H9 (cell line): ENCODE results near the gene ZNF750. TPM values are rescaled to one million over a fixed set of nuclear protein-coding genes. Genes with fewer than 3 reads are reported as not detected.

Experiments
- DNase-seq: peaks from one replicate; pipeline ENCODE4 v3.0.0-alpha.2; 2017
- H2AFZ ChIP-seq: one replicate; pipeline ENCODE4 v1.6.1; 2013; ENCODE audit warnings: mild to moderate bottlenecking, low read length, control low read depth, moderate library complexity
- H2AK5ac ChIP-seq: 2 replicates; pipeline ENCODE4 v1.6.1; 2013; ENCODE audit warnings: low read length, control low read depth, mixed read lengths; ENCODE audit not compliant: insufficient read length
- H2BK120ac ChIP-seq: one replicate; pipeline ENCODE4 v1.6.1; 2013; ENCODE audit warnings: low read depth, mild to moderate bottlenecking, low read length, control low read depth, inconsistent platforms; ENCODE audit not compliant: poor library complexity, severe bottlenecking
- H2BK12ac ChIP-seq: 2 replicates; pipeline ENCODE4 v1.6.1; 2013; ENCODE audit warnings: low read length, control low read depth, mixed read lengths, low read depth; ENCODE audit not compliant: insufficient read length
- H2BK15ac ChIP-seq: 2 replicates; pipeline ENCODE4 v1.6.1; 2013; ENCODE audit warnings: low read depth, low read length, control low read depth
- H2BK20ac ChIP-seq: one replicate; pipeline ENCODE4 v1.6.1; 2013; ENCODE audit warnings: low read depth, mild to moderate bottlenecking, low read length, control low read depth, inconsistent platforms; ENCODE audit not compliant: poor library complexity, severe bottlenecking
- H2BK5ac ChIP-seq: 2 replicates; pipeline ENCODE4 v1.6.1; 2013; ENCODE audit warnings: low read length, control low read depth, mixed read lengths; ENCODE audit not compliant: insufficient read length
- H3K14ac ChIP-seq: 2 replicates; pipeline ENCODE4 v1.6.1; 2013; ENCODE audit warnings: low read length, control low read depth; ENCODE audit not compliant: insufficient read depth
- H3K18ac ChIP-seq: 2 replicates; pipeline ENCODE4 v1.6.1; 2013; ENCODE audit warnings: low read depth, mild to moderate bottlenecking, mixed read lengths, low read length, control low read depth; ENCODE audit not compliant: insufficient read length
- H3K23ac ChIP-seq: 2 replicates; pipeline ENCODE4 v1.6.1; 2013; ENCODE audit warnings: low read length, control low read depth, mixed read lengths, low read depth; ENCODE audit not compliant: insufficient read length
- H3K23me2 ChIP-seq: 2 replicates; pipeline ENCODE4 v1.6.1; 2013; ENCODE audit warnings: low read depth, mild to moderate bottlenecking, mixed read lengths, low read length, control low read depth; ENCODE audit not compliant: insufficient read length, poor library complexity, severe bottlenecking
- H3K27ac ChIP-seq: 2 replicates; pipeline ENCODE4 v1.5.1; 2013; ENCODE audit warnings: low read length, control low read depth, mixed read lengths, low read depth; ENCODE audit not compliant: insufficient read length
- H3K27me3 ChIP-seq: 2 replicates; pipeline ENCODE4 v1.6.1; 2013; ENCODE audit warnings: low read length, control low read depth, inconsistent platforms; ENCODE audit not compliant: insufficient read depth
- H3K4ac ChIP-seq: 2 replicates; pipeline ENCODE4 v1.6.1; 2013; ENCODE audit warnings: low read depth, mild to moderate bottlenecking, control low read depth, inconsistent platforms, low read length, moderate library complexity
- H3K4me1 ChIP-seq: 2 replicates; pipeline ENCODE4 v1.6.1; 2013; ENCODE audit warnings: low read length, control low read depth, inconsistent platforms; ENCODE audit not compliant: insufficient read depth
- H3K4me2 ChIP-seq: 2 replicates; pipeline ENCODE4 v1.6.1; 2013; ENCODE audit warnings: low read length, control low read depth, mixed read lengths; ENCODE audit not compliant: insufficient read length, insufficient read depth
- H3K56ac ChIP-seq: 2 replicates; pipeline ENCODE4 v1.6.1; 2013; ENCODE audit warnings: low read depth, mild to moderate bottlenecking, mixed read lengths, low read length, control low read depth; ENCODE audit not compliant: insufficient read length
- H3K79me1 ChIP-seq: 2 replicates; pipeline ENCODE4 v1.6.1; 2013; ENCODE audit warnings: low read depth, mild to moderate bottlenecking, moderate library complexity, low read length, control low read depth, inconsistent platforms; ENCODE audit not compliant: insufficient read depth, poor library complexity, severe bottlenecking
- H3K79me2 ChIP-seq: 2 replicates; pipeline ENCODE4 v1.6.1; 2013; ENCODE audit warnings: low read length, control low read depth, inconsistent platforms; ENCODE audit not compliant: insufficient read depth
- H3K9ac ChIP-seq: 2 replicates; pipeline ENCODE4 v1.6.1; 2013; ENCODE audit warnings: low read length, control low read depth, mixed read lengths; ENCODE audit not compliant: insufficient read length; ENCODE audit errors: extremely low read depth
- H3K9me3 ChIP-seq: one replicate; pipeline ENCODE4 v1.6.1; 2013; ENCODE audit warnings: low read depth, low read length, inconsistent platforms; ENCODE audit not compliant: control insufficient read depth
- H3T11ph ChIP-seq: one replicate; pipeline ENCODE4 v1.6.1; 2013; ENCODE audit warnings: mild to moderate bottlenecking, low read length, control low read depth, inconsistent platforms
- H4K20me1 ChIP-seq: one replicate; pipeline ENCODE4 v1.6.1; 2013; ENCODE audit not compliant: control insufficient read depth, insufficient read length, insufficient read depth
- H4K5ac ChIP-seq: 2 replicates; pipeline ENCODE4 v1.6.1; 2013; ENCODE audit warnings: low read depth, mild to moderate bottlenecking, mixed read lengths, low read length, control low read depth; ENCODE audit not compliant: insufficient read length
- H4K8ac ChIP-seq: replicated peaks from 2 replicates; pipeline ENCODE4 v1.6.1; 2013; ENCODE audit warnings: low read length, control low read depth, mixed read lengths, low read depth; ENCODE audit not compliant: insufficient read length
- H4K91ac ChIP-seq: 2 replicates; pipeline ENCODE4 v1.6.1; 2013; ENCODE audit warnings: low read depth, mild to moderate bottlenecking, moderate library complexity, mixed read lengths, low read length, control low read depth; ENCODE audit not compliant: insufficient read length
- H3K27ac Mint-ChIP-seq, 3 experiments: 2 replicates in 2 of 3; 3 replicates in 1 of 3; pipeline ENCODE4 v1.8.0; 2020 to 2021; ENCODE audit warnings: mixed read lengths in 3 of 3, mild to moderate bottlenecking in 1 of 3, moderate library complexity in 1 of 3
- H3K27me3 Mint-ChIP-seq: 2 replicates; pipeline ENCODE4 v1.8.0; 2021; ENCODE audit warnings: low read depth, mild to moderate bottlenecking, moderate library complexity, mixed read lengths
- H3K36me3 Mint-ChIP-seq, 3 experiments: 2 replicates in 2 of 3; 3 replicates in 1 of 3; pipeline ENCODE4 v1.8.0; 2020 to 2021; ENCODE audit warnings: low read depth in 3 of 3, mixed read lengths in 3 of 3; ENCODE audit not compliant: insufficient read depth in 1 of 3
- H3K4me1 Mint-ChIP-seq, 2 experiments: 2 replicates each; pipeline ENCODE4 v1.8.0; 2020; ENCODE audit warnings: mixed read lengths in 2 of 2
- H3K4me3 Mint-ChIP-seq, 2 experiments: 2 replicates in 1 of 2; 3 replicates in 1 of 2; pipeline ENCODE4 v1.8.0; 2020 to 2021; ENCODE audit warnings: mild to moderate bottlenecking in 2 of 2, mixed read lengths in 2 of 2, moderate library complexity in 1 of 2
- H3K9me3 Mint-ChIP-seq, 2 experiments: 2 replicates in 1 of 2; 3 replicates in 1 of 2; pipeline ENCODE4 v1.8.0; 2020; ENCODE audit warnings: mild to moderate bottlenecking in 2 of 2, mixed read lengths in 2 of 2, moderate library complexity in 1 of 2
- CTCF ChIP-seq: fragments of 200-600 bp; sonication (generic); conservative IDR thresholded peaks from 3 replicates; pipeline ENCODE4 v1.8.0; 2021; ENCODE audit warnings: antibody characterized with exemption, mild to moderate bottlenecking
- WGBS: extraction: QIAGEN DNeasy Blood & Tissue Kit; methylation state at CpG from one replicate; pipeline ENCODE4 v1.1.7; 2013; ENCODE audit warnings: missing lambda C conversion rate, low lambda C conversion rate, mixed read lengths; ENCODE audit not compliant: insufficient read length; ENCODE audit errors: extremely low coverage; 5-methylcytosine and 5-hydroxymethylcytosine counted together
- total RNA-seq: library from RNA; stranded (reverse); gene quantifications from 2 replicates; pipeline ENCODE4 v1.2.1, GENCODE V29; 2021

The ZNF750 gene
- total RNA-seq, 1 experiment from 2014 or later: not detected

GRCh38 chr17:82798752-82799151 is 41.1 kb downstream of the ZNF750 start:
- H3K27me3 Mint-ChIP-seq: no peaks in the 10 kb centered on the region
- H3K27ac Mint-ChIP-seq: no peak overlapping the region
- Histone ChIP-seq H3K4me1 (no peaks in the 10 kb centered on the region), H2AFZ (no peak overlapping the region), H3K23ac (no peak overlapping the region), H2BK120ac (no peak overlapping the region), H4K8ac (no peak overlapping the region), H3K27ac (no peak overlapping the region), H2BK15ac (no peak overlapping the region), H3K79me1 (peaks cover 3% of the 10 kb centered on the region), H4K20me1 (no peaks in the 10 kb centered on the region), H4K5ac (no peak overlapping the region), H3K56ac (no peak overlapping the region), H3K18ac (no peak overlapping the region), H3K4ac (no peak overlapping the region), H2BK12ac (no peak overlapping the region), H3K9me3 (peaks cover 14% of the 10 kb centered on the region), H3K23me2 (no peaks in the 10 kb centered on the region), H4K91ac (no peak overlapping the region), H3K27me3 (no peaks in the 10 kb centered on the region), H3K14ac (no peak overlapping the region), H2BK5ac (no peak overlapping the region), H2AK5ac (no peak overlapping the region), H3T11ph (no peak overlapping the region), H2BK20ac (no peak overlapping the region), H3K79me2 (peaks cover 4% of the 10 kb centered on the region; the same call in 1 of the 2 replicates), H3K9ac (no peak overlapping the region), H3K4me2 (no peak overlapping the region)
- peaks cover 45 to 68% (median 67%) of the 10 kb centered on the region in 3 experiments for H3K36me3 Mint-ChIP-seq
- peaks cover 8 to 13% of the 10 kb centered on the region in 2 experiments for H3K4me1 Mint-ChIP-seq
- DNase-seq: no peak
- no CpG with 5 or more reads among the region's 7 CpGs for WGBS
- no peak for TF ChIP-seq CTCF
- peaks cover 26 to 27% of the 10 kb centered on the region in 2 experiments for H3K9me3 Mint-ChIP-seq
- H3K4me3 Mint-ChIP-seq: no peak overlapping the region
